Measurements from ENCODE around the gene TTLL5. TPM values are rescaled to one million over a fixed set of nuclear protein-coding genes. Genes with fewer than 3 reads are reported as not detected.

TTLL5 gene
- total RNA-seq, 1 experiment from 2014 or later = 35.5 TPM

GRCh38 chr14:75738192-75738591 is 77.1 kb downstream of the TTLL5 start:
- DNase-seq (ENCODE audit: low read depth) = no peak

DNA sequence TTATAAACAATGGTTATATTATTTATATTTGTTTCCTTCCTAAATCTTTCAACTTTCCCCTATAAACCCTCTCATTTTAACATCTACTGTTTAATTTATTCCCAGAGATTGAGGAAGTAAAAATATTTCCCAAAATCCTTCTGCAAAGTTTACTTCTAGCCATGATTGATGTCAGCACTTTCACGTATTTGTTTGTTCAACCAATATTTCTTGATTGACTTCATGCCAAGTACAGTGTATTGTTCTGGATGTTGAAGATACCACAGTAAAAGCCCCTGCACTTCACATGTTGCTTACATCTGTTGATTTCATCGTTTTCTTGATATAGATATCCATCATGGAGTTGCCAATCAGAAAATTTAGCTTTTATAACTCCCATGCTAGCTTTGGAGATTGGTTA is 81.8 kb downstream of the TTLL5 start:
- no peak for DNase-seq (ENCODE audit: low read depth)

DNA sequence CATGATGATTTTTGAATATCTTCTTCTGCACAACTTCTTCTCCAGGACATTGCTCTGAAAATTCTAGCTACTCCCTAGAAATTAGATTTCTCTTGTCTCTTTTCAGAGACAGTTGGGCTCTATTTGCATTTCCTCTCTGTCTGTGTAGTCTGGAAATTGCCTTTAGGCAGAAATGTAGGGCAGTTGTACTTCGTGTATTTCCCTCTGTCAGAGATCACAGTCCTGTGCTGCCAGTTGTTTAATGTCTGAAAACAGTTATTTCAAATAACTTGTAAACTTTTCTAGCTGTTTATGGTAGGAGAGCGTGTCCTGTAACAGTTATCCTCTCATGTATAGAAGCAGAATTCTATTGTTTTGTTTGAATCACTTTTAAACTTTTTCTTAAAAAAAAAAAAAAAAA is 86.9 kb downstream of the TTLL5 start:
- no peak for DNase-seq (ENCODE audit: low read depth)

GRCh38 chr14:75748336-75748735 is 87.3 kb downstream of the TTLL5 start:
- DNase-seq (ENCODE audit: low read depth) = no peak

DNA sequence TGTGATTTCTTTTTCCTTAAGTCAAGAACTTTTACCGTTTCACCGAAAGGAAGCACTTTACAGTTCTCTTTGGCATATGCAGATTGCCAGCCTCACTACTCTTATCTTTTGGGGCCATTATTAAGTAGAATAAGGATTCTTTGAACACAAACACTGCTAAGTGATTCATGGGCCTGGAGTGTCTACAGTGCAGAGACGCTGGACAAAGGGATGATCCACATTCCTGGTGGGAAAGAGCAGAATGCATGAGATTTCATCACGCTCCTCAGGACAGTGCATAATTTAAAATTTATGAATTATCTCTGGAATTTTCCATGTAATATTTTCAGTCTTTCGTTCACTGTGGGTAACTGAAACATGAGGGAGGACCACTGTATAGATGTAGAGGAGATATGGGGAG is 90.2 kb downstream of the TTLL5 start:
- no peak for DNase-seq (ENCODE audit: low read depth)

GRCh38 chr14:75752086-75752485 is 91.0 kb downstream of the TTLL5 start:
- no peak for DNase-seq (ENCODE audit: low read depth)

GRCh38 chr14:75752907-75753594 is 92.0 kb downstream of the TTLL5 start:
- DNase-seq (ENCODE audit: low read depth) = no peak

DNA sequence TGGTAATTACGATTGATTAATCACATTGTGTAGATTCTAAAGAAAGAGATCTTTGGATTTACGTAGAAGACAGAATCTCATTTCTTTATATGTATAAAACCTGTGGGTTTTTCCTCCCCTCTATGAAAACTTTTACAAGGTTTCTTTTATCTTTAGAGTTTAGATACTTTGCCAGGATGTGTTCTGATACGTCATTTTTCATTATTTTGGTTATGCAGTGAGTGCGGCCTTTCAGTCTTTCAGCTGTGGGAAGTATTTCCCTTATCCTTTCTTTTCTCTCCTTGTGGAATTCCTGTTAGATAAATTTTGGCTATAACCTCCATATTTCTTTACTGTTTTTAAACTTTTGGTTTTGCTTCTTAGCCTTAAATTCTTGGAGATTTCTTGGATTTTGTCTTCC is 92.7 kb downstream of the TTLL5 start:
- no peak for DNase-seq (ENCODE audit: low read depth)

DNA sequence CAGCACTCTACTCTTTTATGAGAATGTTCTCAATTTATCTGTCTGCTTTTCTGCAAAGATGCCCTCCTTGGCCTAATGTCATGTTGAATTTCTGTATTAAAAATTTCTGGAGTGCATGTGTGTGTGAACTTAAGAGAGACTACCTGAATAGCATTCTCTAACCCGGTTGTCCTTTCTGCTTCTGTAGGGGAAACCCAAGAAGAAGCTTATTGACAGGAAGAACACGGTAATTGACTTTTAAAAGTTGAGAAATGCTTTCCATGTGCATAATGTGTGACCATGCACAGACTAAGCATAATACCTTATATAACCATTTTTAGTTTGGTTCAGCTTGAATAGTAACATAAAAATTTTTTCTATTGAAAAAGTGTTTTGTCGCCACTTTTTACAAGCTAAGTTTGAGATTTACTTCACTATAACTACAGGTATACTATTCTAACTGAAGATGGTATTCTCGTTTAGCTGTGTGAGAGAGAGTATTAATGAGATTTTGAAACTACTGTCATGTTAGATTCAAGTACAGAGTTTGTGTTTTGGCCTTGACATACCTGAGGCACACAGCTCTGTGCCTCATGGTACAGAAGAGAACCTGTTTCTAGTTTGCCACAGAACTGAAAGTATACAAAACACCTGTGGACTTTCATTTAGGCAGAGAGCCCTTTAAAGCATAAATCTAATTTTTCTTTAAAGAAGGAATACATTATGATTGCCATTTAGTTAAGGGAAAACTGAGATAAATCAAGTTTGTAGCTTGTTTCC is 96.8 kb downstream of the TTLL5 start:
- no peak for DNase-seq (ENCODE audit: low read depth)

- DNase-seq (ENCODE audit: low read depth) = no peak
Observed at GRCh38 chr14:75764020-75764419, 103.0 kb downstream of the TTLL5 start.

- no peak for DNase-seq (ENCODE audit: low read depth)
Observed at GRCh38 chr14:75769047-75769685, 108.1 kb downstream of the TTLL5 start.

- DNase-seq (ENCODE audit: low read depth) = no peak
Observed at GRCh38 chr14:75770635-75771034, 109.6 kb downstream of the TTLL5 start.

DNA sequence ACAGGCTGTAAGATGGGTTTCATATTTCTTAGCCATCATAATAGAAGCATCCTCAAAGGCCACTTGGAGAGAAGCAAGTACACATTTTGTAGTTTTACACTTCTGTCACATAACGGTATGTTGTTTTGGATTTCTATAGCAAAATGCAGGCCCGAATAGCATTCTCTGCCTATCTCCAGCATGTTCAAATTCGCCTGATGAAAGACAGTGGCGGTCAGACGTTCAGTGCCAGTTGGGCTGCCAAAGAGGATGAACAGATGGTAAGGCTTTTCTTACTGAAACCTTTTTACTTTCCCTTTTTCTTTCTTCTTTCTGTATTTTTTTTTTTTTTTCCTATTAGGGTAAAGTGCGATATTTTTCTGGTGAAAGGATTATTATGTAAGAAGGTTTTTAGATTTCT is 110.5 kb downstream of the TTLL5 start:
- no peak for DNase-seq (ENCODE audit: low read depth)

GRCh38 chr14:75773046-75773445 is 112.0 kb downstream of the TTLL5 start:
- no peak for DNase-seq (ENCODE audit: low read depth)

GRCh38 chr14:75781096-75781495 is 120.0 kb downstream of the TTLL5 start:
- no peak for DNase-seq (ENCODE audit: low read depth)

DNA sequence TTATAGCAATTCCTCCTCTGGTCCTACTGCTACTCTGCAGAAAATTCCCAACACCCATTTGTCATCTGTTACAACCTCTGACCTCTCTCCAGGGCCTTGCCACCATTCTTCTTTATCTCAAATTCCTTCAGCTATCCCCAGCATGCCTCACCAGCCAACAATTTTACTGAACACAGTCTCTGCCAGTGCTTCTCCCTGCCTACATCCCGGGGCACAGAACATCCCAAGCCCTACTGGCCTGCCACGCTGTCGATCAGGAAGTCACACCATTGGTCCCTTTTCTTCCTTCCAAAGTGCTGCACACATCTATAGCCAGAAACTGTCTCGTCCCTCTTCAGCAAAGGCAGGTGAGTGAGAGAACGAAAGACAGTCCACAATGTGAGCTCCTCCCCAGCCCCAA is 122.1 kb downstream of the TTLL5 start:
- no peak for DNase-seq (ENCODE audit: low read depth)

DNA sequence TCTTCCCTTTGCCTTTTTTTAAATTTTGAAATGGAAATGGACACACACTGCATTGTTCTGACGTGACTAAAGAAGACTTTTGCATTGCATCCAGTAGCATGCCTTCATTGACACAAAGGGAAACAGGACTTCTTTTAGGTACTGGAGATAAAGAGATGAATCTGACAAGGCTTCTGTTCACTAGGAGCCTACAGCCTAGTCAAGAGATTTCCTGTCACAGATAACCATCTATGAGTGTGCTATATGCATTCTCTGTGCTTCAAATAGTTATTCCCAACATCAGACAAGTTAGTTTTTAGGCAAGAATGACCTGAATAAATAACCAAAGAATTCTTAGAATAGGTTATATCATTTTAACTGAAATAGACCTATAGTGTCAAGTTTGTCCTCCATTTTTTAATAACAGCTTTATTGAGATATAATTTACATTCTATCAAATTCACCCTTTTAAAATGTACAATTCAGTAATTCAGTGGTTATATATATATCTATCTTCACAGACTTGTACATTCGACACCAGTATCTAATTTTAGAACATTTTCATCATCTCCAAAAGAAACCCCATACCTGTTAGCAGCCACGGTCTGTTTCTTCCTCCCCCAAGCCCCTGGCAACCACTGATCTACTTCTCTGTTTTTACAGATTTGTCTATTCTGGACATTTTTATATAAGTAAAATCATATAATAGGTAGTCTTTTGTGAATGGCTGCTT is 122.7 kb downstream of the TTLL5 start:
- DNase-seq (ENCODE audit: low read depth) = no peak

- no peak for DNase-seq (ENCODE audit: low read depth)
Observed at GRCh38 chr14:75784314-75784686, 123.3 kb downstream of the TTLL5 start.

- DNase-seq (ENCODE audit: low read depth) = no peak
Observed at GRCh38 chr14:75793806-75794205, 132.8 kb downstream of the TTLL5 start.

- peak; percentile 27 for DNase-seq (ENCODE audit: low read depth)
Observed at GRCh38 chr14:75794615-75795038, 133.6 kb downstream of the TTLL5 start.

GRCh38 chr14:75800792-75801191 is 139.7 kb downstream of the TTLL5 start:
- peak; percentile 7 for DNase-seq (ENCODE audit: low read depth)

DNA sequence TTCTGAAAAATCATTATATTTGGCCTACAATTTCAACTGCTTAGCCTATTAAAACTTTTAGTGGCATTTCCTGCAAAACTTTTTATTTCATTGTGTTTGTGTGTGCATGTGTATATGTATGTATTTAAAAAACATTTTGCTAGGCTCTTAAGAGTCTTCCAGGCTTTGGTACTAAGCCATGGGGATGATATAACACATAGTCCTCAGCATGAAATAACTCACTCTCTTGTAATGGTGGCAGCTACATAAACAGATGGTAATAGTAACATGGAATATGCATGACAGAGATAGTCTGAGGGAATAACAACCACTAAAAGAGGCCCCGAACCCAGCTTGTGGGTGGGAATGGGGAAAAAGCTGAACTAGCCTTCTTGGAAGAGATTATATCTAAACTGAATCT is 141.4 kb downstream of the TTLL5 start:
- DNase-seq (ENCODE audit: low read depth) = no peak

Measured in Daoy (cell line).